ENCODE data around the gene PDE3A.
A peak's percentile ranks its signal among the peaks of the same experiment; 100 is the strongest.

Gene PDE3A

DNA sequence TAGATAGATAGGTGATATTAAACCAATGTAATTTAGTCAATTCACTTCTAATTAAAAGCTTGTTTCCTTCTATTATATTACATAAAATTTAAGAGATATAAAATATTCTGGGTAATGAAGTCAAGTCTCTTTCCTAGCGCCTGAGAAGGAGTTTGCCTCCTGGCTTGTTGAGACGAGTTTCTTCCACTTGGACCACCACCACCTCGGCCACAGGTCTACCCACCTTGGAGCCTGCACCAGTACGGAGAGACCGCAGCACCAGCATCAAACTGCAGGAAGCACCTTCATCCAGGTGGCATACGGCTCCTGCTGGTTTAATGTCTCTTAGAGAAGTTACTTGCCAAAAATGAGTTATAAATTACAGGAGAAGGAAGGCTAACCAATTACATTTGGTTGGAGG lies 247.8 kb downstream of the PDE3A start:
- no peak overlapping the region for H3K4me3 ChIP-seq (ENCODE audit: low read length)
- no peaks in the 10 kb centered on the region for H3K27me3 ChIP-seq (ENCODE audit: control insufficient read depth, insufficient read depth, low read length)
- no peaks in the 10 kb centered on the region for H3K9me3 ChIP-seq (ENCODE audit: control insufficient read depth, insufficient read depth, low read length)
- DNase-seq (ENCODE audit: low read depth, low spot score), result no peak
- no peak overlapping the region for H3K27ac ChIP-seq (ENCODE audit: low read length)
- WGBS (ENCODE audit: insufficient coverage, insufficient read length), result no CpG with 5 or more reads among the region's 6 CpGs
- no peaks in the 10 kb centered on the region for H3K36me3 ChIP-seq (ENCODE audit: control insufficient read depth, insufficient read depth, low read length)
- H3K4me1 ChIP-seq (ENCODE audit: control insufficient read depth, insufficient read depth, low read length), result no peaks in the 10 kb centered on the region

DNA sequence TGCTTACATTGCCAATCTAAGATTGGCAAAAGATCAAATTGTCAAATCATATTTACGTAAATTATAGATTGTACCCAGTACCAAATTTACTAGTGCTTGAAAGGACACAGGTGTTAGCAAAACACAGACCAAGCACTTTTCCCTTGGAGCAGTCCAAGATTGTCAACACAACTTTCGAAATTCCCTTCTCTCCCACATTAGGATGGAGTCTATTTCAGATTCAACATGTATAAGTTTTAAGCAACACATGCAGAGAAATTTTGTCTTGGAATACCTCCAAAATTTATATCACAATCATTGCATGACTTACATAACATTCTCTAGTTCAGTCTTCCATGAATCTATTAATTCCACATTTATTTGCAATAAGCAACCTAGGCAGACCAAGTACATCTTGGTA lies 251.9 kb downstream of the PDE3A start:
- H3K4me1 ChIP-seq (ENCODE audit: control insufficient read depth, insufficient read depth, low read length), result no peaks in the 10 kb centered on the region
- no peaks in the 10 kb centered on the region for H3K27me3 ChIP-seq (ENCODE audit: control insufficient read depth, insufficient read depth, low read length)
- no CpG with 5 or more reads among the region's 2 CpGs for WGBS (ENCODE audit: insufficient coverage, insufficient read length)
- no peak overlapping the region for H3K4me3 ChIP-seq (ENCODE audit: low read length)
- no peaks in the 10 kb centered on the region for H3K36me3 ChIP-seq (ENCODE audit: control insufficient read depth, insufficient read depth, low read length)
- no peak overlapping the region for H3K27ac ChIP-seq (ENCODE audit: low read length)
- no peaks in the 10 kb centered on the region for H3K9me3 ChIP-seq (ENCODE audit: control insufficient read depth, insufficient read depth, low read length)
- no peak for DNase-seq (ENCODE audit: low read depth, low spot score)

DNA sequence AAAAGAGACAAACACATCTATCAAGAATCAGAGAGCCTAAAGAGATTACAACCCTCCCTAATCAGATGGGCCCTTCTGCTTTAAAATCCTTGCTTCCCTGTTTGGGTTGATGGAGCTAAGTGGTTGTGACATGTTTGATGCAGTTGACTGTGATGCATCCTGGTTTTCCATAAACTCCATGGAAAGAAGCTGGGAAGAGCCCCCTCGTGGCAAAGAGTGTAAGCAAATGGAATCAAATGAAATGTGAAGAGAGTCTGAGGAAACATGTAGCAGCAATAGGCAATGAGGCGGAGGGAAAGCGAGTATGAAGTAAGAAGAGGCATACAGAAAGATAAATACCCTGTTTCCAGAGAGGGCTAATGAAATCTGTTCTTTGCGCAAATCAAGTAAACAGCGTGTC lies 256.4 kb downstream of the PDE3A start:
- no CpG with 5 or more reads among the region's 5 CpGs for WGBS (ENCODE audit: insufficient coverage, insufficient read length)
- H3K36me3 ChIP-seq (ENCODE audit: control insufficient read depth, insufficient read depth, low read length), result no peaks in the 10 kb centered on the region
- H3K9me3 ChIP-seq (ENCODE audit: control insufficient read depth, insufficient read depth, low read length), result no peaks in the 10 kb centered on the region
- H3K27me3 ChIP-seq (ENCODE audit: control insufficient read depth, insufficient read depth, low read length), result no peaks in the 10 kb centered on the region
- no peak overlapping the region for H3K27ac ChIP-seq (ENCODE audit: low read length)
- 0 out of 2 replicates have a peak, but pooled peaks cover 1% of the 10 kb centered on the region for H3K4me1 ChIP-seq (ENCODE audit: control insufficient read depth, insufficient read depth, low read length)
- H3K4me3 ChIP-seq (ENCODE audit: low read length), result no peak overlapping the region
- DNase-seq (ENCODE audit: low read depth, low spot score), result peak; percentile 18

DNA sequence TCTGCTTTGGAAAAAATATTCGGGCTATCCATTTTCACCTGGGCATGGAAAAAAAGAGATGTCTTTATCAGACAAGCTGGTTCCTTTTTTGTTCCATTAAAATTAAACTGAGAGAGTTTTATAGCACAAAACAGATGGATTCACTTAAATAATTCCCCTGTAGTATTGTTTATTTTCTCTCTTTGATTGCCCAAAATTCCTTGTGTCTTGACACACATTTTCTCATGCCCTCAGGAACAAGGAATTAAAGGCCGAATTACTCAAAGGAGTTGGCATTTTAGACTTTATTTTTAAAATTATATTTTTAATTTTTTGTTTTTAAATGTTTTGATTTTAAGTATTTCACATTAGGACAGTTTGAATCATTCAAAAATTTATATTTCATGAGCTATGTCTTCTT lies 257.2 kb downstream of the PDE3A start:
- Histone ChIP-seq H3K27me3 (ENCODE audit: control insufficient read depth, insufficient read depth, low read length) (no peaks in the 10 kb centered on the region), H3K4me1 (ENCODE audit: control insufficient read depth, insufficient read depth, low read length) (0 out of 2 replicates have a peak, but pooled peaks cover 1% of the 10 kb centered on the region), H3K9me3 (ENCODE audit: control insufficient read depth, insufficient read depth, low read length) (no peaks in the 10 kb centered on the region), H3K4me3 (ENCODE audit: low read length) (no peak overlapping the region), H3K36me3 (ENCODE audit: control insufficient read depth, insufficient read depth, low read length) (no peaks in the 10 kb centered on the region), H3K27ac (ENCODE audit: low read length) (no peak overlapping the region)
- no peak for DNase-seq (ENCODE audit: low read depth, low spot score)
- WGBS (ENCODE audit: insufficient coverage, insufficient read length), result no CpG with 5 or more reads among the region's 2 CpGs

DNA sequence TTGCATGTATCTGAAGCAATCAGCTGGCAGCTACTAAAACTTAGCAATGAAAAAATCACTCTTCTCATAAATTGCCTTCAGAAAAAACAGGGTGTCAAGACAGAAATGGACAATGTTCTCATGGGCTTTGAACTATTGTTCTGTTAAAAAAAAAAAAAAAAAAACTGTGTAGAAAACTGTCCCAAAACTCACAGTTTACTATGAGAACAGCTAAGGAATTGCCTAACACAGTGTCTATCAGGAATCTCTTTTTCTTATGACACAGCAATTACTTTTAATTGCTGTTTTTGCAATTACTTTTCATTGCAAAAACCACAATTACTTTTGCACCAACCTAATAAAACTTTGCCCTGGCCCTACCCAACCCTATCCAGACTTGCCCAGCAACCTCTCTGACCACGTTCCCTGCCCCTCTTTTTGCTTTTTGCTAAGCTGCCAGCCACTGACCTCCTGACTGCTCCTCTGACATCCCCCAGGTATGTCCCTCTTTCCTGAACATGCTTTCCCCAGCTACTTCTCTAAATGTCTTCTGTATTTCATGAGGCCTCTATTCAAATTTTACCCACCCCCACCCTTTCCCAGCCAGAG lies 258.8 kb downstream of the PDE3A start:
- DNase-seq (ENCODE audit: low read depth, low spot score), result no peak
- Histone ChIP-seq H3K36me3 (ENCODE audit: control insufficient read depth, insufficient read depth, low read length) (no peaks in the 10 kb centered on the region), H3K4me1 (ENCODE audit: control insufficient read depth, insufficient read depth, low read length) (0 out of 2 replicates have a peak, but pooled peaks cover 1% of the 10 kb centered on the region), H3K9me3 (ENCODE audit: control insufficient read depth, insufficient read depth, low read length) (no peaks in the 10 kb centered on the region), H3K27me3 (ENCODE audit: control insufficient read depth, insufficient read depth, low read length) (no peaks in the 10 kb centered on the region), H3K4me3 (ENCODE audit: low read length) (no peak overlapping the region), H3K27ac (ENCODE audit: low read length) (no peak overlapping the region)
- no CpG with 5 or more reads among the region's 1 CpG for WGBS (ENCODE audit: insufficient coverage, insufficient read length)

DNA sequence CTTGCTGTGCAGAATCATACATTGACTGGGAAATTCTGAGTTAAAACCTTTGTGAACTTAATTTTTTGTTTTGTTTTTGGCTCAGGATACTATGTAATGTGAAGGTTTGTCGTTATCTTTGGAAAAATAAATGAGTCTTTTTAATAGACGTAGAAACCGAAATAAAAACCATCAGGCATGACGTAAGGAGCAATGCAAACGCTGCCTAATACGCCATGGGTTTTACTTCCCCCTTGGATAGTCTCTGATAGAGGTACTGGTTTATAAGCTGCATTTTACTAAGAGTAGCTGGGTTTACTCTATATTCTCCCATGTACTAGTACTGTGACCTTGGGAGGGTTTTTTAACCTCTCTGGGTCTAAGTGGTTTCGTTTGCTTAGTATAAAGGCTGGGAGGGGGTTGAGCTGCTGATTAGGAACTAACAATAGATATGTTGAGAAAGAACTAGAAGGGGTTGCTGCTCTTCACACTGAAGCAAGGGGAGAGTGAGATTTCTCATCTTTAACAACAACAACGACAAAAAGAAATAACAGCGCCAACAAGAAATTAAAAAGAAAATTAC lies 260.0 kb downstream of the PDE3A start:
- Histone ChIP-seq H3K36me3 (ENCODE audit: control insufficient read depth, insufficient read depth, low read length) (no peaks in the 10 kb centered on the region), H3K27me3 (ENCODE audit: control insufficient read depth, insufficient read depth, low read length) (no peaks in the 10 kb centered on the region), H3K4me1 (ENCODE audit: control insufficient read depth, insufficient read depth, low read length) (0 out of 2 replicates have a peak, but pooled peaks cover 1% of the 10 kb centered on the region), H3K9me3 (ENCODE audit: control insufficient read depth, insufficient read depth, low read length) (no peaks in the 10 kb centered on the region), H3K4me3 (ENCODE audit: low read length) (no peak overlapping the region), H3K27ac (ENCODE audit: low read length) (no peak overlapping the region)
- WGBS (ENCODE audit: insufficient coverage, insufficient read length), result 100% methylated on average over 3 of the region's 9 CpGs
- DNase-seq (ENCODE audit: low read depth, low spot score), result no peak

DNA sequence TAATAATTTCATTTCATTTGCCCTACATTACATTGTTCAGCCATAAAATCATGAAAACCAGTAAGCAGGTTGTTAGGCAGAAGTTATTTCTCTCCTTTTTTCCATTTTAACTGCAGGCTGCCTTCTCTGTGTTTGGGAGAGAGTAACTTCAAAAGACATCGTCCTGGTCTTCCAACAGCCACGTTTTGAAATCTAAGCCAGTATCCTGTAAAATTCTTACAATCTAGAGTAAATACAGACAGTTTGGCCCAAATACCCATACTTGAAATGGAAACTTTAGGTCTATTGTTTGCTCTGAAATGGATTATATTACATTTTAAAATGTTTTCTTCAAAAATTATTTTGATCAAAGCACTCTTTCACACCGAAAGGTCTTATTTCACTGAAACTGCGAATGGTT lies 260.7 kb downstream of the PDE3A start:
- no peaks in the 10 kb centered on the region for H3K9me3 ChIP-seq (ENCODE audit: control insufficient read depth, insufficient read depth, low read length)
- H3K4me1 ChIP-seq (ENCODE audit: control insufficient read depth, insufficient read depth, low read length), result 0 out of 2 replicates have a peak, but pooled peaks cover 1% of the 10 kb centered on the region
- DNase-seq (ENCODE audit: low read depth, low spot score), result no peak
- no peaks in the 10 kb centered on the region for H3K36me3 ChIP-seq (ENCODE audit: control insufficient read depth, insufficient read depth, low read length)
- no peak overlapping the region for H3K27ac ChIP-seq (ENCODE audit: low read length)
- H3K27me3 ChIP-seq (ENCODE audit: control insufficient read depth, insufficient read depth, low read length), result no peaks in the 10 kb centered on the region
- H3K4me3 ChIP-seq (ENCODE audit: low read length), result no peak overlapping the region
- WGBS (ENCODE audit: insufficient coverage, insufficient read length), result no CpG with 5 or more reads among the region's 4 CpGs

DNA sequence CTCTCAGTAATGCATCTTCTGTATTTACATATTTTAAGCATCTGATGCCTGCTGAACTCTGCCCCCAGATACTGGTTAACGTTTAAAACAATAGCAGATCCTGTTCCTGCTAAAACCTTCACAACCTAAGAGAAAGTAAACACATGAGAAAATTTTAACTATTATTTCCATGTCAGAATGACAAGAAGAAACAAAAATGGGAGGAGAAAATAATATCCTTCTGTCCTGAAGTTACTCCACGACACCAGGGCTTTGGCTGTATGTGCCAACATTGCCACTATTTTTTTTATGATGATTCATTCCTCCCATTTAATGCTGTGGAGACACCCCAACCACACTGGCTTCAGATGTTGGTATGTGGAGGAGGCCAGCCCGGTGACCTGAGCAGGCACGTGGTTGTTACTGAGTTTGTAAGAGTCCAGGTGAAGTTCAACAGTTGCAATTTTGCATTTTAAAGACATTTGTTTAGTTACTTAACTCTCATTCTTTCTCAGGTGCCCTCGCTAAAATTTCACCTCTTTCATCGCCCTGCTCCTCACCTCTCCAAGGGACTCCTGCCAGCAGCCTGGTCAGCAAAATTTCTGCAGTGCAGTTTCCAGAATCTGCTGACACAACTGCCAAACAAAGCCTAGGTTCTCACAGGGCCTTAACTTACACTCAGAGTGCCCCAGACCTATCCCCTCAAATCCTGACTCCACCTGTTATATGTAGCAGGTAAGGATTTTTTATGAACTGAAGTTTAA lies 261.2 kb downstream of the PDE3A start:
- no peak for DNase-seq (ENCODE audit: low read depth, low spot score)
- Histone ChIP-seq H3K36me3 (ENCODE audit: control insufficient read depth, insufficient read depth, low read length) (no peaks in the 10 kb centered on the region), H3K27ac (ENCODE audit: low read length) (no peak overlapping the region), H3K4me3 (ENCODE audit: low read length) (no peak overlapping the region), H3K4me1 (ENCODE audit: control insufficient read depth, insufficient read depth, low read length) (0 out of 2 replicates have a peak, but pooled peaks cover 1% of the 10 kb centered on the region), H3K9me3 (ENCODE audit: control insufficient read depth, insufficient read depth, low read length) (no peaks in the 10 kb centered on the region), H3K27me3 (ENCODE audit: control insufficient read depth, insufficient read depth, low read length) (no peaks in the 10 kb centered on the region)
- no CpG with 5 or more reads among the region's 6 CpGs for WGBS (ENCODE audit: insufficient coverage, insufficient read length)

DNA sequence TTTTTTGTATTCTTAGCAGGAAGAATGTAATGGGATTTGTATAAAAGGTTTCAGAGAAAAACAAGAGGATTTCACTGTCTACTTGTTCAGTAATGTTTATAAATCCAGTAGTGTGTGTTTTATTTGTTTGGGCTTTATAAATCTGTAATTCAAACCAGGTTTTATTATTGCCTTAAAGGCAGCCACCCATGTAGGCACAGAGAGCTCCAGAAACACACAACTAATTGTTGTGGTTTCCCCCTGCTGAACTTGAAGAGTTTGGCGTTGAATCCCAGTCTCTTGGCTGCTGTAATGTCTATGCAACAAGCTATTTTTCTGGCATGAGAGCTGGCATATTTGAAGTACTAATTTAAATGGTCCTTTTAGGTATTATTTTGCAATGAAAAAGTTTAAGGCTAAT lies 263.4 kb downstream of the PDE3A start:
- no peak for DNase-seq (ENCODE audit: low read depth, low spot score)
- H3K9me3 ChIP-seq (ENCODE audit: control insufficient read depth, insufficient read depth, low read length), result no peaks in the 10 kb centered on the region
- no peak overlapping the region for H3K27ac ChIP-seq (ENCODE audit: low read length)
- WGBS (ENCODE audit: insufficient coverage, insufficient read length), result no CpG with 5 or more reads among the region's 1 CpG
- H3K27me3 ChIP-seq (ENCODE audit: control insufficient read depth, insufficient read depth, low read length), result no peaks in the 10 kb centered on the region
- H3K4me3 ChIP-seq (ENCODE audit: low read length), result no peak overlapping the region
- 0 out of 2 replicates have a peak, but pooled peaks cover 1% of the 10 kb centered on the region for H3K4me1 ChIP-seq (ENCODE audit: control insufficient read depth, insufficient read depth, low read length)
- no peaks in the 10 kb centered on the region for H3K36me3 ChIP-seq (ENCODE audit: control insufficient read depth, insufficient read depth, low read length)

DNA sequence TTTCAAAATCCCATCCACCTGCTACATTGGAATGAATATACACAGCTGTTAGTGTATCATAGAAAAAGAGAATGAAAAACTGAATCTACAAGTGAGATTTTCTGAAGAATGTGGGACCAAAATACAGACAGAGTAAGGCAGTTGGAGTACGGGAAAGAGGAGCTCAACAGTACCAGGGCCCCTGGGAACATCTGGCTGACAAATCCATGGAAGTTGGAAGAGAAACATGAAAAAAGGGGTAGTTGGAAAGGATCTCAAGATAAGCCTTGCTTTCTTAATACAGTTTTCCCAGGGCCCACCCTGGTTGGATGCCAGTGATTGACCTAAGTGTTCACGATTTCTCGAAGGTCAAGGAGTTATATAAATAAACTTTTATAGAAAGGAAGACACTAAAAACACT lies 272.8 kb downstream of the PDE3A start:
- Histone ChIP-seq H3K27me3 (ENCODE audit: control insufficient read depth, insufficient read depth, low read length) (no peaks in the 10 kb centered on the region), H3K27ac (ENCODE audit: low read length) (no peak overlapping the region), H3K4me3 (ENCODE audit: low read length) (no peak overlapping the region), H3K4me1 (ENCODE audit: control insufficient read depth, insufficient read depth, low read length) (no peaks in the 10 kb centered on the region), H3K36me3 (ENCODE audit: control insufficient read depth, insufficient read depth, low read length) (no peaks in the 10 kb centered on the region), H3K9me3 (ENCODE audit: control insufficient read depth, insufficient read depth, low read length) (no peaks in the 10 kb centered on the region)
- DNase-seq (ENCODE audit: low read depth, low spot score), result no peak
- no CpG with 5 or more reads among the region's 3 CpGs for WGBS (ENCODE audit: insufficient coverage, insufficient read length)
